Lung (tissue), 12 donors: Measurements from ENCODE around the gene ASIC4. TPM values are rescaled to one million over a fixed set of nuclear protein-coding genes. Genes with fewer than 3 reads are reported as not detected.

Source experiments
- ATAC-seq: fragments of 200-7000 bp; cut with Tn5 transposase; one replicate; pipeline ENCODE4 v1.9.1; 2020; ENCODE audit warnings: moderate number of reproducible peaks; ENCODE audit not compliant: insufficient read depth, low FRiP score
- DNase-seq, 3 donors: peaks; one replicate each; pipeline ENCODE4 v3.0.0-alpha.2; 2013 to 2017
- H3K27ac ChIP-seq, 2 donors: one replicate each; pipeline ENCODE4 v1.5.1; 2013; ENCODE audit warnings: mild to moderate bottlenecking in 2 of 2, moderate library complexity in 2 of 2, control low read depth in 1 of 2, inconsistent platforms in 1 of 2, low read depth in 1 of 2, low read length in 1 of 2
- H3K27me3 ChIP-seq, 3 donors: one replicate each; pipeline ENCODE4 v1.5.1; 2013; ENCODE audit warnings: low read length in 2 of 3; ENCODE audit not compliant: control insufficient read depth in 3 of 3, insufficient read depth in 3 of 3
- H3K36me3 ChIP-seq, 4 donors: one replicate each; pipeline ENCODE4 v1.5.1; 2013; ENCODE audit warnings: low read length in 4 of 4, mild to moderate bottlenecking in 1 of 4, moderate library complexity in 1 of 4; ENCODE audit not compliant: control insufficient read depth in 4 of 4, insufficient read depth in 4 of 4
- H3K4me1 ChIP-seq, 5 donors: one replicate each; pipeline ENCODE4 v1.5.1; 2013; ENCODE audit warnings: low read length in 5 of 5, mild to moderate bottlenecking in 2 of 5, moderate library complexity in 1 of 5; ENCODE audit not compliant: control insufficient read depth in 5 of 5, insufficient read depth in 5 of 5
- H3K4me3 ChIP-seq: one replicate; pipeline ENCODE4 v1.5.1; 2013; ENCODE audit warnings: mild to moderate bottlenecking, control low read depth, moderate library complexity
- H3K9ac ChIP-seq, 2 donors: one replicate each; pipeline ENCODE4 v1.5.1; 2013; ENCODE audit warnings: low read length in 2 of 2, control low read depth in 1 of 2; ENCODE audit not compliant: insufficient read depth in 1 of 2
- H3K9me3 ChIP-seq, 4 donors: one replicate each; pipeline ENCODE4 v1.5.1; 2013; ENCODE audit warnings: low read length in 3 of 4, mild to moderate bottlenecking in 1 of 4, moderate library complexity in 1 of 4; ENCODE audit not compliant: control insufficient read depth in 4 of 4, insufficient read depth in 3 of 4
- CTCF ChIP-seq: IDR thresholded peaks from 2 replicates; pipeline ENCODE4 v1.5.1; 2012; ENCODE audit warnings: mild to moderate bottlenecking; ENCODE audit errors: control extremely low read depth, extremely low read depth
- WGBS, 2 donors: extraction: QIAGEN DNeasy Blood & Tissue Kit; methylation state at CpG; one replicate each; pipeline ENCODE4 v1.1.7; 2013; 5-methylcytosine and 5-hydroxymethylcytosine counted together
- polyA plus RNA-seq, 2 donors: library from polyadenylated mRNA; stranded (reverse); fragments of 200-250 nt; gene quantifications; one replicate each; pipeline ENCODE4 v1.2.1, GENCODE V29; 2013
- total RNA-seq, 2 donors: library from RNA; depleted of rRNA in 1 of 2; stranded (reverse); fragments of >200 nt in 1 of 2; gene quantifications; one replicate each; pipeline ENCODE4 v1.2.1, GENCODE V29; 2014 to 2021
- donor health status: control.
- donor health status: control.
- donor health status: Bipolar disorder and iron deficiency.
- donor health status: healthy.
- donor health status: DM: yes; HTN: yes; CAD: no.

The ASIC4 gene
- total and polyA plus RNA-seq, 4 donors: 0.02 to 0.43 (median 0.14) TPM

GRCh38 chr2:219500135-219500534, 14.1 kb upstream of the ASIC4 start:
- Histone ChIP-seq H3K36me3 (peaks cover 0 to 21% (median 12%) of the 10 kb centered on the region in 4 donors), H3K27me3 (peaks cover 0 to 32% (median 23%) of the 10 kb centered on the region in 3 donors), H3K9ac (no peak overlapping the region), H3K9me3 (peaks cover 0 to 4% (median 0%) of the 10 kb centered on the region in 4 donors), H3K27ac (no peak overlapping the region), H3K4me1 (peaks cover 0 to 42% (median 16%) of the 10 kb centered on the region in 5 donors), H3K4me3 (no peak overlapping the region)
- no peak for TF ChIP-seq CTCF
- no peak for DNase-seq
- WGBS, 2 donors: 90 to 92% methylated on average over 2 of the region's 2 CpGs
- no peak for ATAC-seq

- H3K4me3 ChIP-seq: no peak overlapping the region
- ATAC-seq (no peak), DNase-seq (no peak)
- WGBS, 2 donors: 93 to 95% methylated on average over 14 of the region's 14 CpGs
- H3K27me3 ChIP-seq: peaks cover 0 to 16% (median 7%) of the 10 kb centered on the region in 3 donors
- peaks cover 0 to 30% (median 12%) of the 10 kb centered on the region in 5 donors for H3K4me1 ChIP-seq
- H3K9ac ChIP-seq: no peak overlapping the region
- H3K27ac ChIP-seq: no peak overlapping the region
- H3K9me3 ChIP-seq: peaks cover 0 to 8% (median 0%) of the 10 kb centered on the region in 4 donors
- H3K36me3 ChIP-seq: peaks cover 4 to 38% (median 12%) of the 10 kb centered on the region in 4 donors
- TF ChIP-seq CTCF: no peak
Measured at GRCh38 chr2:219501849-219502248, 12.4 kb upstream of the ASIC4 start.

- Histone ChIP-seq H3K9ac (no peak overlapping the region), H3K9me3 (peaks cover 0 to 11% (median 0%) of the 10 kb centered on the region in 4 donors), H3K4me3 (no peak overlapping the region), H3K27me3 (peaks cover 0 to 8% (median 1%) of the 10 kb centered on the region in 3 donors), H3K4me1 (peaks cover 0 to 28% (median 4%) of the 10 kb centered on the region in 5 donors), H3K36me3 (peaks cover 4 to 44% (median 12%) of the 10 kb centered on the region in 4 donors), H3K27ac (no peak overlapping the region)
- no peak for DNase-seq
- no peak for ATAC-seq
- TF ChIP-seq CTCF: no peak
Measured at GRCh38 chr2:219502618-219503017, 11.7 kb upstream of the ASIC4 start.

- no peak for ATAC-seq
- no peak for DNase-seq
- TF ChIP-seq CTCF: no peak
- no peak overlapping the region for H3K9ac ChIP-seq
- H3K27ac ChIP-seq: no peak overlapping the region
- 94% methylated on average over 9 of the region's 9 CpGs for WGBS, 2 donors
- peaks cover 4 to 44% (median 12%) of the 10 kb centered on the region in 4 donors for H3K36me3 ChIP-seq
- no peak overlapping the region for H3K4me3 ChIP-seq
- peaks cover 0 to 11% (median 0%) of the 10 kb centered on the region in 4 donors for H3K9me3 ChIP-seq
- H3K27me3 ChIP-seq: peaks cover 0 to 3% (median 0%) of the 10 kb centered on the region in 3 donors
- H3K4me1 ChIP-seq: peaks cover 0 to 28% (median 0%) of the 10 kb centered on the region in 5 donors
Measured at GRCh38 chr2:219505585-219505984, 8.7 kb upstream of the ASIC4 start.
